Suprapubic skin (tissue), 4 donors: ENCODE measurements around the gene DCBLD1. TPM values are rescaled to one million over a fixed set of nuclear protein-coding genes. Genes with fewer than 3 reads are reported as not detected.
A peak's percentile ranks its signal among the peaks of the same experiment; 100 is the strongest.

Source experiments
- DNase-seq, 2 donors: peaks; one replicate each; pipeline ENCODE4 v3.0.0-alpha.2; 2019; ENCODE audit warnings: low spot score in 2 of 2
- H3K27ac ChIP-seq: fragments of 200-600 bp; sonication (generic); one replicate; pipeline ENCODE4 v1.5.1; 2019
- H3K27me3 ChIP-seq: fragments of 200-600 bp; sonication (generic); one replicate; pipeline ENCODE4 v1.5.1; 2019
- H3K36me3 ChIP-seq: fragments of 200-600 bp; sonication (generic); one replicate; pipeline ENCODE4 v1.5.1; 2019
- H3K4me1 ChIP-seq: fragments of 200-600 bp; sonication (generic); one replicate; pipeline ENCODE4 v1.5.1; 2019
- H3K4me3 ChIP-seq: fragments of 200-600 bp; sonication (generic); one replicate; pipeline ENCODE4 v1.5.1; 2019; ENCODE audit warnings: mild to moderate bottlenecking
- H3K9me3 ChIP-seq: fragments of 200-600 bp; sonication (generic); one replicate; pipeline ENCODE4 v1.5.1; 2019
- EP300 ChIP-seq: sonication (generic); formaldehyde crosslinking; IDR thresholded peaks from one replicate; pipeline ENCODE4 v1.6.1; 2017; ENCODE audit warnings: antibody characterized with exemption
- POLR2A ChIP-seq, 2 donors: fragments of 450-650 bp; IDR thresholded peaks; one replicate each; pipeline ENCODE4 v1.6.1; 2017; ENCODE audit warnings: antibody characterized with exemption in 2 of 2, mild to moderate bottlenecking in 2 of 2, moderate library complexity in 2 of 2
- POLR2AphosphoS5 ChIP-seq, 3 donors: sonication (generic); formaldehyde crosslinking; IDR thresholded peaks; one replicate each; pipeline ENCODE4 v1.6.1; 2017; ENCODE audit warnings: antibody characterized with exemption in 3 of 3
- WGBS: methylation state at CpG from one replicate; pipeline ENCODE4 v1.1.5; 2018; 5-methylcytosine and 5-hydroxymethylcytosine counted together
- total RNA-seq, 4 donors: library from RNA; depleted of rRNA; stranded (reverse); fragments of >200 nt; gene quantifications; one replicate each; pipeline ENCODE4 v1.1.0, GENCODE V29; 2016
- TF ChIP-seq, protein P1 (sequence below), 2 donors: fragments of 200-600 bp in 1 of 2; fragments of 450-650 bp in 1 of 2; sonication (generic) in 1 of 2; IDR thresholded peaks; one replicate each; pipeline ENCODE4 v1.5.1; 2016 to 2019; ENCODE audit warnings: antibody characterized with exemption in 2 of 2, mild to moderate bottlenecking in 1 of 2, moderate library complexity in 1 of 2

The DCBLD1 gene
- total RNA-seq, 4 donors from 2014 or later = 3.6 to 15.7 (median 4.9) TPM

DNA sequence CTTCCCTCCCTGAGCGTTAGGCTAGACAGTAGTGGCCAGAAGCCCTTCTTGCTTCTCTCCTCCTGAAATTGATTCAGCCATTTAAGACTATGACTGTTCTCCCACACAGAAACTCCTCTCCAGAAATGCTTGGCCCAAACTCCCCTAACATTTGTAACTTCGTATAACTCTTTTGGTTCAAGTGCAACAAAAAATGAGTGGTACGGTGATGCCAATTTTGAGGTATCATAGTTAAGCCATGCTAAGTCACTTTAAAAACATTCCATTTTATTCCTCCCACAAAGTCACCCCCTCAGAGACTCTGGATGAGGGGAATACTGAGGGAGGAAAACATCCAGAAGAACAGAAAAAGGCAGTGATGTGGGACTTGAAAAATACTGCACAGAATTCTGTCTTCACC lies 35.6 kb upstream of the DCBLD1 start:
- DNase-seq = no peak
- no peaks in the 10 kb centered on the region for H3K9me3 ChIP-seq
- peaks cover 6% of the 10 kb centered on the region for H3K4me1 ChIP-seq
- 53% methylated on average over 3 of the region's 3 CpGs for WGBS
- H3K27ac ChIP-seq = no peak overlapping the region
- TF ChIP-seq EP300 (no peak), POLR2AphosphoS5 (IDR thresholded peaks at IDR 0.05) (no peak), POLR2A (IDR thresholded peaks at IDR 0.05) (no peak)
- TF ChIP-seq, protein P1, sequence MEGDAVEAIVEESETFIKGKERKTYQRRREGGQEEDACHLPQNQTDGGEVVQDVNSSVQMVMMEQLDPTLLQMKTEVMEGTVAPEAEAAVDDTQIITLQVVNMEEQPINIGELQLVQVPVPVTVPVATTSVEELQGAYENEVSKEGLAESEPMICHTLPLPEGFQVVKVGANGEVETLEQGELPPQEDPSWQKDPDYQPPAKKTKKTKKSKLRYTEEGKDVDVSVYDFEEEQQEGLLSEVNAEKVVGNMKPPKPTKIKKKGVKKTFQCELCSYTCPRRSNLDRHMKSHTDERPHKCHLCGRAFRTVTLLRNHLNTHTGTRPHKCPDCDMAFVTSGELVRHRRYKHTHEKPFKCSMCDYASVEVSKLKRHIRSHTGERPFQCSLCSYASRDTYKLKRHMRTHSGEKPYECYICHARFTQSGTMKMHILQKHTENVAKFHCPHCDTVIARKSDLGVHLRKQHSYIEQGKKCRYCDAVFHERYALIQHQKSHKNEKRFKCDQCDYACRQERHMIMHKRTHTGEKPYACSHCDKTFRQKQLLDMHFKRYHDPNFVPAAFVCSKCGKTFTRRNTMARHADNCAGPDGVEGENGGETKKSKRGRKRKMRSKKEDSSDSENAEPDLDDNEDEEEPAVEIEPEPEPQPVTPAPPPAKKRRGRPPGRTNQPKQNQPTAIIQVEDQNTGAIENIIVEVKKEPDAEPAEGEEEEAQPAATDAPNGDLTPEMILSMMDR (IDR thresholded peaks at IDR 0.05) = no peak
- peaks cover 7% of the 10 kb centered on the region for H3K27me3 ChIP-seq
- no peaks in the 10 kb centered on the region for H3K36me3 ChIP-seq
- no peak overlapping the region for H3K4me3 ChIP-seq

DNA sequence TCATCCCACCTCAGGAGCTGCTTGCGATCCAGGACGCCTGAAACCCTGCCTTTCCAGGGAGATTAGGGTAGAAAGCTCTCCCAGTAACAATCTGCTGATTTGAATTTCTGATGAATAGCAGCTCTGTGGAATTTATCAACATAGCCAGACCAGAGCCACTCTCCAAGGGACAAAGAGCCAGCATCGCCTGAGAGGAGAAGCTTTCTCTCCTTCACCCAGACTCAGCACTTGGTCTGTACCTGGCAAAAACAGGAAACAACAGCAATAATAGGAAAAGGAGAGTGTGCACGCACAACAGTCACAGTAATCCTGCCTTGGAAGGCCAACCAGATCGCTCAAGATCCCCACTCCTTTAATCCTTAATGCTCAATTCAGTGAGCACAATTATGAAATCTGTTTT lies 34.5 kb upstream of the DCBLD1 start:
- no peak overlapping the region for H3K27ac ChIP-seq
- no peaks in the 10 kb centered on the region for H3K9me3 ChIP-seq
- 49% methylated on average over 5 of the region's 5 CpGs for WGBS
- peaks cover 7% of the 10 kb centered on the region for H3K27me3 ChIP-seq
- no peak overlapping the region for H3K4me3 ChIP-seq
- DNase-seq = no peak
- H3K4me1 ChIP-seq = peaks cover 8% of the 10 kb centered on the region
- no peaks in the 10 kb centered on the region for H3K36me3 ChIP-seq
- TF ChIP-seq POLR2AphosphoS5 (IDR thresholded peaks at IDR 0.05) = no peak
- TF ChIP-seq, protein P1 (IDR thresholded peaks at IDR 0.05) = no peak
- no peak for TF ChIP-seq EP300
- TF ChIP-seq POLR2A (IDR thresholded peaks at IDR 0.05) = no peak

DNA sequence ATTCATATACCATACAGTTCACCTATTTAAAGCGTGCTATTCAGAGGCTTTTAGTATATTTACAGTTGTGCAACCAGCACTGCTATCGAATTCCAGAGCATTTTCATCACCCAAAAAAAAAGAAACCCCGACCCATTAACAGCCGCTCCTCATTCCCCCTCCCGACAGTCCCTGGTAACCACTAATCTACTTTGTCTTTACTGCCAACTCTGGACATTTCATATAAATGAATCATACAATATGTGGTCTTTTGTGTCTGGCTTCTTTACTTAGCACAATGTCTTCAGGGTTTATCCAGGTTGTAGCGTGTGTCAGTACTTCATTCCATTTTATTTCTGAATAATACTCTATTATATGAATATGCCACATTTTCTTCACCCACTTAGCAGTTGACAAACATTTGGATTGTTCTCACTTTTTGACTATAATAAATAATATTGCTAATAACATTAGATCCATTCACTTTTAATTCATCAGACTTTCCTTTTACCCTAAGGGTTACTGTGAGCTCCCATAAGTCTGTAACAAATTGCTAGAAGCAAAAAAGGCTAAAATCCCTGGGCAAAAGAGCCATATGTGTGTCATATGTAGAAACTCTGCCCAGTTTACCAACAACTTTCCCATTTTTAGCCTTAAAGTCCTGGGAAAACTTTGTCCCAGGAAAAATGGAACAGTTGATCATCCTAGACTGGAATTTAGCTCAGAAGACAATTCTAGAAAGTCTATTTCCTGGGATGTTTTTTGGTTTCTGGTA lies 33.6 kb upstream of the DCBLD1 start:
- TF ChIP-seq POLR2AphosphoS5 (IDR thresholded peaks at IDR 0.05) (no peak), EP300 (no peak), POLR2A (IDR thresholded peaks at IDR 0.05) (no peak)
- TF ChIP-seq, protein P1 (IDR thresholded peaks at IDR 0.05) = no peak
- no peak overlapping the region for H3K27ac ChIP-seq
- DNase-seq = no peak
- WGBS = 33% methylated on average over 6 of the region's 6 CpGs
- no peaks in the 10 kb centered on the region for H3K9me3 ChIP-seq
- H3K27me3 ChIP-seq = peaks cover 7% of the 10 kb centered on the region
- H3K36me3 ChIP-seq = no peaks in the 10 kb centered on the region
- peaks cover 8% of the 10 kb centered on the region for H3K4me1 ChIP-seq
- no peak overlapping the region for H3K4me3 ChIP-seq

DNA sequence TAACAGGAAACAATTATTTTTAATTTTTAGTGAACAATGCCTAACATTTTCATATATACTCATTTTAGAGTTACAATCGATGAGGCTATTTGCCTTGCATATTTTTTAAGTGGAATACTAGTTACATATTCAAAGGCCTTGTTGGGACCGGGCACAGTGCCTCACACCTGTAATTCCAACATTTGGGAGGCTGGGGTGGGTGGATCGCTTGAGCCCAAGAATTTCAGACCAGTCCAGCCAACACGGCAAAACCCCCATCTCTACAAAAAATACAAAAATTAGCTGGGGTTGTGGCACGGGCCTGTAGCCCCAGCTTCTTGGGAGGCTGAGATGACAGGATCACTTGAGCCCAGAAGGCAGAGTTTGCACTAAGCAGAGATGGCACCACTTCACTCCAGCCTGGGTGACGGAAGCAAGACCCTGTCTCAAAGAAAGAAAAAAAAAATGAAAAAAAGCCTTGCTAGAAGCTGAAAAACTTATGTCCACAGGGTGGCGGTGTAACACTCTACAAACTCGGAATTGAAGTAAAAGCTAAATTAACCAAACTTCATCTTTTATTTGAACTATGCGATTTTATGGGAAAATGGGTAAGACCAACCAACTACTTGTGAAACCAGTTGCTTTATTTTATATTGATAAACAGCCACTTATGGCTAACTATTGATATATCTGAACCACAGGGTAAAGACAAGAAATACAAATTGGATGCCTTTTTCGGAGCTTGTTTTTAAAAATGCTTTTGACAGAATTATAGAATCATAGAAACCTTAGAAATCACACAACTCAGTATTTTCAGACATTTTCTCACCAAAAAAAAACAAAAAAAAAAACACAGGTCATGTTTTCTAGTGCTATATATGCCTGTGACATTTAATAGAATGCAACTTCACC lies 32.7 kb upstream of the DCBLD1 start:
- Histone ChIP-seq H3K4me3 (no peak overlapping the region), H3K27ac (no peak overlapping the region), H3K36me3 (no peaks in the 10 kb centered on the region), H3K27me3 (peaks cover 7% of the 10 kb centered on the region), H3K4me1 (peaks cover 8% of the 10 kb centered on the region), H3K9me3 (no peaks in the 10 kb centered on the region)
- WGBS = 34% methylated on average over 10 of the region's 10 CpGs
- TF ChIP-seq POLR2AphosphoS5 (IDR thresholded peaks at IDR 0.05) = no peak
- TF ChIP-seq, protein P1 (IDR thresholded peaks at IDR 0.05) = peak; percentile 43 to 65
- peak in 1 of 2 donors; percentile 65 for DNase-seq

DNA sequence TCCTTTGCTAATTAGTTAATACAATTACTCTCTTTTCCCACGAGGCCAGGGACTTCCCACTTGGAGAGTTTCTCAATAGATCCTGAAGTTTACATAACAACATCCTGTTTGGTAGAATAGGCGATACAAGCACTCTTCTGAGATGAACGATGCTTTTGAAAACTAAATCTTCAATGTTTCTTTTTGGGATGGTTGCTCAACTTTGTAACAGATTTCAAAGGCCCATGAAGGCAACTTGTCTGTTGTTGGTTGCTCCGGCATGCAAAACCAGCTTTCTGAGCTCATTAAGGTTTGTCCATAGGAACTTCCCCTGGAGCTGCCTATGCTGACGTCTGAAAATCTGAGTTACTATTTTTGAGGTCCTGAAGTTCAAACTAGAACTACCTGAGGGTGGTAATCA lies 30.8 kb upstream of the DCBLD1 start:
- Histone ChIP-seq H3K9me3 (no peaks in the 10 kb centered on the region), H3K36me3 (no peaks in the 10 kb centered on the region), H3K4me1 (peaks cover 8% of the 10 kb centered on the region), H3K27ac (no peak overlapping the region), H3K27me3 (peaks cover 3% of the 10 kb centered on the region), H3K4me3 (no peak overlapping the region)
- DNase-seq = no peak
- WGBS = 34% methylated on average over 5 of the region's 5 CpGs
- no peak for TF ChIP-seq POLR2AphosphoS5 (IDR thresholded peaks at IDR 0.05)
- TF ChIP-seq, protein P1 (IDR thresholded peaks at IDR 0.05) = no peak
- TF ChIP-seq EP300 = no peak
- no peak for TF ChIP-seq POLR2A (IDR thresholded peaks at IDR 0.05)
